Measurements from ENCODE around the gene ZBTB38.

Gene ZBTB38

GRCh38 chr3:141366285-141367037 lies 1.8 kb upstream of the ZBTB38 start:
- no peak for DNase-seq (ENCODE audit: low read depth in 2 of 2)

GRCh38 chr3:141367038-141367730 lies 1.1 kb upstream of the ZBTB38 start:
- no peak for DNase-seq (ENCODE audit: low read depth in 2 of 2)

GRCh38 chr3:141368925-141369794 lies 856 bp downstream of the ZBTB38 start:
- DNase-seq (ENCODE audit: low read depth in 2 of 2), result no peak

- peak; percentile 8 to 42 for DNase-seq (ENCODE audit: low read depth in 2 of 2)
These were observed 1.8 kb downstream of the ZBTB38 start for GRCh38 chr3:141370065-141370533.

- no peak for DNase-seq (ENCODE audit: low read depth in 2 of 2)
These were observed 3.6 kb downstream of the ZBTB38 start for GRCh38 chr3:141371882-141372281.

- DNase-seq (ENCODE audit: low read depth in 2 of 2), result no peak
These were observed 4.4 kb downstream of the ZBTB38 start for GRCh38 chr3:141372656-141373055.

GRCh38 chr3:141373232-141373631 lies 4.9 kb downstream of the ZBTB38 start:
- DNase-seq (ENCODE audit: low read depth in 2 of 2), result no peak

GRCh38 chr3:141373768-141374526 lies 5.6 kb downstream of the ZBTB38 start:
- DNase-seq (ENCODE audit: low read depth in 2 of 2), result no peak

- DNase-seq (ENCODE audit: low read depth in 2 of 2), result no peak
These were observed 7.3 kb downstream of the ZBTB38 start for GRCh38 chr3:141375381-141376301.

GRCh38 chr3:141377377-141377776 lies 9.1 kb downstream of the ZBTB38 start:
- DNase-seq (ENCODE audit: low read depth in 2 of 2), result no peak

- DNase-seq (ENCODE audit: low read depth in 2 of 2), result no peak
These were observed 10.3 kb downstream of the ZBTB38 start for GRCh38 chr3:141378556-141378955.

- DNase-seq (ENCODE audit: low read depth in 2 of 2), result no peak
These were observed 11.1 kb downstream of the ZBTB38 start for GRCh38 chr3:141379250-141379966.

- no peak for DNase-seq (ENCODE audit: low read depth in 2 of 2)
These were observed 12.0 kb downstream of the ZBTB38 start for GRCh38 chr3:141380279-141380678.

- DNase-seq (ENCODE audit: low read depth in 2 of 2), result no peak
These were observed 12.7 kb downstream of the ZBTB38 start for GRCh38 chr3:141380987-141381386.

- DNase-seq (ENCODE audit: low read depth in 2 of 2), result no peak
These were observed 14.3 kb downstream of the ZBTB38 start for GRCh38 chr3:141382571-141382970.

GRCh38 chr3:141383555-141384129 lies 15.3 kb downstream of the ZBTB38 start:
- no peak for DNase-seq (ENCODE audit: low read depth in 2 of 2)

GRCh38 chr3:141384157-141384556 lies 15.9 kb downstream of the ZBTB38 start:
- DNase-seq (ENCODE audit: low read depth in 2 of 2), result no peak

- DNase-seq (ENCODE audit: low read depth in 2 of 2), result no peak
These were observed 16.3 kb downstream of the ZBTB38 start for GRCh38 chr3:141384575-141384974.

- DNase-seq (ENCODE audit: low read depth in 2 of 2), result no peak
These were observed 17.3 kb downstream of the ZBTB38 start for GRCh38 chr3:141385406-141386125.

Data from activated CD4-positive, alpha-beta T cell treated with anti-CD3 and anti-CD28 coated beads for 24 hours (primary cell).